KMS-11 (cell line): ENCODE measurements around the gene EDN2.

ENCODE experiments used
- H2AFZ ChIP-seq: fragments of 200-600 bp; sonication (generic); 2 replicates; pipeline ENCODE4 v1.6.1; 2016; ENCODE audit warnings: antibody characterized with exemption, mixed run types, low read depth
- H3K27ac ChIP-seq: fragments of 200-600 bp; sonication (generic); 2 replicates; pipeline ENCODE4 v1.6.1; 2016; ENCODE audit warnings: mild to moderate bottlenecking, mixed run types
- H3K27me3 ChIP-seq: fragments of 200-600 bp; sonication (generic); 2 replicates; pipeline ENCODE4 v1.6.1; 2017; ENCODE audit warnings: mild to moderate bottlenecking, low read depth, mixed run types, moderate library complexity; ENCODE audit not compliant: insufficient read depth
- H3K36me3 ChIP-seq: fragments of 200-600 bp; sonication (generic); 2 replicates; pipeline ENCODE4 v1.6.1; 2017; ENCODE audit warnings: mild to moderate bottlenecking, mixed run types; ENCODE audit not compliant: insufficient read depth
- H3K4me1 ChIP-seq: fragments of 200-600 bp; sonication (generic); 2 replicates; pipeline ENCODE4 v1.6.1; 2016; ENCODE audit warnings: mild to moderate bottlenecking, low read depth, mixed run types; ENCODE audit not compliant: poor library complexity, severe bottlenecking
- H3K4me2 ChIP-seq: fragments of 200-600 bp; sonication (generic); 2 replicates; pipeline ENCODE4 v1.7.0; 2016; ENCODE audit warnings: mild to moderate bottlenecking, mixed run types
- H3K4me3 ChIP-seq: fragments of 200-600 bp; sonication (generic); IDR thresholded peaks from 2 replicates; pipeline ENCODE4 v1.6.1; 2017; ENCODE audit warnings: low read depth, low read length, mixed read lengths; ENCODE audit not compliant: insufficient read depth
- H3K79me2 ChIP-seq: fragments of 200-600 bp; sonication (generic); 2 replicates; pipeline ENCODE4 v1.6.1; 2016; ENCODE audit warnings: low read depth, mixed run types; ENCODE audit not compliant: insufficient read depth
- H3K9ac ChIP-seq: fragments of 200-600 bp; sonication (generic); 2 replicates; pipeline ENCODE4 v1.6.1; 2016; ENCODE audit warnings: mild to moderate bottlenecking, mixed run types
- H4K20me1 ChIP-seq: fragments of 200-600 bp; sonication (generic); 2 replicates; pipeline ENCODE4 v1.6.1; 2016; ENCODE audit warnings: mild to moderate bottlenecking, mixed run types; ENCODE audit not compliant: insufficient read depth
- CTCF ChIP-seq: fragments of 200-600 bp; sonication (generic); conservative IDR thresholded peaks from 2 replicates; pipeline ENCODE4 v1.6.1; 2017; ENCODE audit warnings: low read depth, mild to moderate bottlenecking, antibody characterized with exemption, low read length, moderate library complexity, mixed read lengths

Gene EDN2

GRCh38 chr1:41486053-41486370 lies 1.5 kb upstream of the EDN2 start:
- Histone ChIP-seq H3K36me3 (no peaks in the 10 kb centered on the region), H3K27ac (no peak overlapping the region), H3K79me2 (no peaks in the 10 kb centered on the region), H2AFZ (no peak overlapping the region), H4K20me1 (no peaks in the 10 kb centered on the region), H3K27me3 (no peaks in the 10 kb centered on the region), H3K4me1 (peaks cover 46% of the 10 kb centered on the region), H3K4me3 (no peak overlapping the region), H3K4me2 (no peak overlapping the region), H3K9ac (no peak overlapping the region)
- TF ChIP-seq CTCF = no peak

GRCh38 chr1:41485605-41486004 lies 1.1 kb upstream of the EDN2 start:
- H3K27ac ChIP-seq = no peak overlapping the region
- no peaks in the 10 kb centered on the region for H3K27me3 ChIP-seq
- H2AFZ ChIP-seq = no peak overlapping the region
- H3K79me2 ChIP-seq = no peaks in the 10 kb centered on the region
- no peaks in the 10 kb centered on the region for H4K20me1 ChIP-seq
- no peak for TF ChIP-seq CTCF
- H3K4me2 ChIP-seq = no peak overlapping the region
- H3K36me3 ChIP-seq = no peaks in the 10 kb centered on the region
- peaks cover 50% of the 10 kb centered on the region for H3K4me1 ChIP-seq
- H3K4me3 ChIP-seq = no peak overlapping the region
- no peak overlapping the region for H3K9ac ChIP-seq

GRCh38 chr1:41483960-41484401 lies 502 bp downstream of the EDN2 start:
- Histone ChIP-seq H3K27ac (peak overlapping the region; percentile 95), H3K9ac (peak overlapping the region; percentile 63; the same call in 1 of the 2 replicates), H2AFZ (peak overlapping the region; percentile 68), H3K4me3 (no peak overlapping the region), H3K27me3 (no peaks in the 10 kb centered on the region), H3K4me2 (peak overlapping the region; percentile 90), H4K20me1 (no peaks in the 10 kb centered on the region), H3K79me2 (no peaks in the 10 kb centered on the region), H3K36me3 (no peaks in the 10 kb centered on the region), H3K4me1 (peaks cover 55% of the 10 kb centered on the region)
- no peak for TF ChIP-seq CTCF

GRCh38 chr1:41483001-41483850 lies 1.3 kb downstream of the EDN2 start:
- Histone ChIP-seq H3K4me2 (peak overlapping the region; percentile 90), H3K27me3 (no peaks in the 10 kb centered on the region), H4K20me1 (no peaks in the 10 kb centered on the region), H3K4me3 (peak overlapping the region; percentile 30), H3K4me1 (peaks cover 55% of the 10 kb centered on the region), H3K36me3 (no peaks in the 10 kb centered on the region), H3K79me2 (no peaks in the 10 kb centered on the region), H2AFZ (peak overlapping the region; percentile 68), H3K9ac (peak overlapping the region; percentile 63), H3K27ac (peak overlapping the region; percentile 95)
- TF ChIP-seq CTCF = no peak
